ENCODE results near the gene MAGIX. TPM values are rescaled to one million over a fixed set of nuclear protein-coding genes. Genes with fewer than 3 reads are reported as not detected.

The MAGIX gene
- total and polyA plus RNA-seq, 2 of the 4 experiments (the other 2 are of a cell fraction): 0.72 to 1.1 TPM

DNA sequence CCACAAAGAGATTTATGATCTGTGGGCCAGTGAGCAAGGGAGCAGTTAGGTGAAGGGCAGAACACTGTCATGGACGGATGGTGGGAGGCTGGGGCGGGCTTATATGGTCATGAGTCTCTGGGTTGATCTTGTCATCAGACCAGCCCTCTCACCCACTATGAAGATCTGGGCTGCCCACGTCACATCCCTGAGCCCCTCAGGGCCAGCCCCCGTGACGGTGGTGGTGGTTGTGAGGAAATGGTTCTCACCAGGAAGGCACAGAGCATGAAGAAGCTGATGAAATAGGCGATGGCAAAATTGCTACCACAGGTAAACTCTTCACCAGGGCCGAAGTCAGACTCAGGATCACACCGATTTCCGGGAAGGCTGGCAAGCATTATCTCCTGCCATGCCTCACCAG is 48.5 kb downstream of the MAGIX start:
- dilution Hi-C loops (cut with HindIII; ENCODE audit: low sequenced_read_pairs, unreplicated experiment) (no loop called here), intact Hi-C loops (cut with micrococcal nuclease) (no loop called here), in situ Hi-C loops (cut with MboI; ENCODE audit: low sequenced_read_pairs) (no loop called here)
- Histone ChIP-seq H2AK9ac (replicated peaks; ENCODE audit: low read depth, low read length, poor library complexity) (no peak overlapping the region), H3K4ac (ENCODE audit: low read depth, low read length) (no peak overlapping the region), H2AK5ac (ENCODE audit: low read depth, low read length) (no peak overlapping the region), H3K4me2 (ENCODE audit: low read depth, low read length) (no peak overlapping the region), H3K9me1 (ENCODE audit: insufficient read depth, low read length) (no peaks in the 10 kb centered on the region), H2BK5ac (ENCODE audit: low read depth, low read length, poor library complexity, severe bottlenecking) (no peak overlapping the region), H2BK120ac (ENCODE audit: low read depth, low read length) (no peak overlapping the region), H4K5ac (ENCODE audit: low read depth, low read length) (no peak overlapping the region), H3K9me3 (ENCODE audit: control insufficient read depth, insufficient read depth, low read length) (peaks cover 4% of the 10 kb centered on the region), H2AFZ (replicated peaks; ENCODE audit: low read length, poor library complexity) (no peak overlapping the region), H4K20me1 (ENCODE audit: insufficient read depth, low read length) (no peaks in the 10 kb centered on the region), H3K79me1 (ENCODE audit: low read depth in 1 of 2, low read length in 2 of 2) (no peaks in the 10 kb centered on the region), H3K36me3 (ENCODE audit: control insufficient read depth, insufficient read depth, low read length) (no peaks in the 10 kb centered on the region), H3K18ac (ENCODE audit: low read depth, low read length) (no peak overlapping the region), H3K9ac (ENCODE audit: low read depth, low read length) (no peak overlapping the region), H3K4me1 (ENCODE audit: control insufficient read depth, insufficient read depth, low read length) (no peaks in the 10 kb centered on the region), H2BK20ac (ENCODE audit: low read depth, low read length) (no peak overlapping the region), H2BK15ac (ENCODE audit: low read depth, low read length) (no peak overlapping the region), H3K27me3 (ENCODE audit: control insufficient read depth, insufficient read depth, low read length) (peaks cover 4% of the 10 kb centered on the region), H3K56ac (ENCODE audit: extremely low read depth, insufficient read depth, low read length) (no peak overlapping the region), H3K4me3 (ENCODE audit: insufficient read depth, low read depth, low read length) (no peak overlapping the region), H4K8ac (ENCODE audit: low read depth in 2 of 2, low read length in 2 of 2) (no peak overlapping the region), H3K23ac (ENCODE audit: low read depth, low read length) (no peak overlapping the region), H3K27ac (ENCODE audit: insufficient read depth, low read length) (no peak overlapping the region), H4K91ac (ENCODE audit: insufficient read depth, low read depth, low read length) (no peak overlapping the region), H3K14ac (replicated peaks; ENCODE audit: low read depth, low read length) (no peak overlapping the region)
- ChIA-PET CTCF (no interaction called here), POLR2A (ENCODE audit: unreplicated experiment) (no interaction called here)
- TF ChIP-seq MAFK (IDR thresholded peaks at IDR 0.05; ENCODE audit: low read depth, low read length) (no peak), RAD21 (IDR thresholded peaks at IDR 0.05; ENCODE audit: low read length) (no peak), USF2 (IDR thresholded peaks at IDR 0.05; ENCODE audit: low read depth, low read length) (no peak), RFX5 (IDR thresholded peaks at IDR 0.05; ENCODE audit: low read depth, low read length) (no peak), SMC3 (IDR thresholded peaks at IDR 0.05; ENCODE audit: low read depth, low read length) (no peak), CTCF (conservative IDR thresholded peaks at IDR 0.05; ENCODE audit: low read depth, low read length) (no peak), CHD1 (IDR thresholded peaks at IDR 0.05; ENCODE audit: low read depth, low read length) (no peak), FOS (IDR thresholded peaks at IDR 0.05; ENCODE audit: low read depth, low read length) (no peak), NFE2L2 (IDR thresholded peaks at IDR 0.05; ENCODE audit: low read depth, low read length) (no peak), MXI1 (IDR thresholded peaks at IDR 0.05; ENCODE audit: borderline replicate concordance, low read depth, low read length) (no peak), CEBPB (IDR thresholded peaks at IDR 0.05; ENCODE audit: low read depth, low read length) (no peak), RCOR1 (IDR thresholded peaks at IDR 0.05; ENCODE audit: insufficient replicate concordance, low read length) (no peak), BHLHE40 (IDR thresholded peaks at IDR 0.05; ENCODE audit: low read depth, low read length) (no peak), MAZ (IDR thresholded peaks at IDR 0.05; ENCODE audit: borderline replicate concordance, low read depth, low read length) (no peak), POLR2A (IDR thresholded peaks at IDR 0.05; ENCODE audit: low read depth, low read length) (no peak)
- TF ChIP-seq, protein P1, sequence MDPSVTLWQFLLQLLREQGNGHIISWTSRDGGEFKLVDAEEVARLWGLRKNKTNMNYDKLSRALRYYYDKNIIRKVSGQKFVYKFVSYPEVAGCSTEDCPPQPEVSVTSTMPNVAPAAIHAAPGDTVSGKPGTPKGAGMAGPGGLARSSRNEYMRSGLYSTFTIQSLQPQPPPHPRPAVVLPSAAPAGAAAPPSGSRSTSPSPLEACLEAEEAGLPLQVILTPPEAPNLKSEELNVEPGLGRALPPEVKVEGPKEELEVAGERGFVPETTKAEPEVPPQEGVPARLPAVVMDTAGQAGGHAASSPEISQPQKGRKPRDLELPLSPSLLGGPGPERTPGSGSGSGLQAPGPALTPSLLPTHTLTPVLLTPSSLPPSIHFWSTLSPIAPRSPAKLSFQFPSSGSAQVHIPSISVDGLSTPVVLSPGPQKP (IDR thresholded peaks at IDR 0.05; ENCODE audit: borderline replicate concordance, low read depth, low read length): no peak
- BruUV-seq (replicated peaks): no TSS peak
- no CpG with 5 or more reads among the region's 9 CpGs for WGBS, 2 experiments (ENCODE audit: extremely low coverage in 2 of 2, insufficient read length in 1 of 2)
- ATAC-seq (ENCODE audit: low read depth): no peak
- DNase-seq: no peak
